K562 (cell line): ENCODE results near the gene DHODH. TPM values are rescaled to one million over a fixed set of nuclear protein-coding genes. Genes with fewer than 3 reads are reported as not detected.

Source experiments
- ADNP ChIP-seq: fragments of 200-800 bp; sonication (Bioruptor generic); IDR thresholded peaks from 2 replicates; pipeline ENCODE4 v1.6.1; 2016; ENCODE audit warnings: missing genetic modification characterization, missing compliant biosample characterization
- E2F6 ChIP-seq, 2 experiments: IDR thresholded peaks; 2 replicates each; pipeline ENCODE4 v1.6.1; 2011; ENCODE audit warnings: borderline replicate concordance in 1 of 2, control low read depth in 1 of 2, low read depth in 1 of 2, low read length in 1 of 2, mild to moderate bottlenecking in 1 of 2, mixed read lengths in 1 of 2, moderate library complexity in 1 of 2; ENCODE audit not compliant: insufficient read depth in 1 of 2, insufficient read length in 1 of 2, poor library complexity in 1 of 2, severe bottlenecking in 1 of 2; ENCODE audit errors: extremely low read depth in 1 of 2
- FOXA3 ChIP-seq, 2 experiments: fragments of 450-650 bp in 1 of 2; sonication (generic) in 1 of 2; formaldehyde crosslinking; IDR thresholded peaks in 1 of 2; conservative IDR thresholded peaks in 1 of 2; 2 replicates each; pipeline versions ENCODE4 v1.4.0 to v1.8.0; 2020 to 2022; ENCODE audit warnings: mild to moderate bottlenecking in 2 of 2, missing genetic modification reagents in 1 of 2
- FOXK2 ChIP-seq, 2 experiments: fragments of 450-650 bp; IDR thresholded peaks in 1 of 2; conservative IDR thresholded peaks in 1 of 2; 2 replicates each; pipeline ENCODE4 v1.6.1; 2016; ENCODE audit warnings: low read depth in 2 of 2, mild to moderate bottlenecking in 1 of 2
- GMEB1 ChIP-seq: fragments of 250-450 bp; sonication (Bioruptor Pico); IDR thresholded peaks from 2 replicates; pipeline ENCODE4 v1.4.0; 2020; ENCODE audit warnings: mild to moderate bottlenecking
- HSF4 ChIP-seq: fragments of 250-450 bp; sonication (Bioruptor Pico); IDR thresholded peaks from 2 replicates; pipeline ENCODE4 v2.1.2; 2022; ENCODE audit warnings: mild to moderate bottlenecking, moderate library complexity, borderline replicate concordance
- KLF16 ChIP-seq: IDR thresholded peaks from 2 replicates; pipeline ENCODE4 v1.6.1; 2016; ENCODE audit warnings: antibody characterized with exemption
- PREB ChIP-seq: sonication (generic); formaldehyde crosslinking; IDR thresholded peaks from 2 replicates; pipeline ENCODE4 v1.8.1; 2023; ENCODE audit warnings: mild to moderate bottlenecking, missing genetic modification reagents
- REST ChIP-seq, 2 experiments: fragments of 450-650 bp; formaldehyde crosslinking in 1 of 2; IDR thresholded peaks; 2 replicates each; pipeline versions ENCODE4 v1.4.0 to v1.6.1; 2014 to 2020; ENCODE audit warnings: mild to moderate bottlenecking in 2 of 2, borderline replicate concordance in 1 of 2, low read depth in 1 of 2
- TOE1 ChIP-seq, 2 experiments: fragments of 450-650 bp in 1 of 2; sonication (generic) in 1 of 2; formaldehyde crosslinking in 1 of 2; IDR thresholded peaks; 2 replicates each; pipeline versions ENCODE4 v1.7.1 to v1.8.0; 2016 to 2022; ENCODE audit warnings: borderline replicate concordance in 2 of 2, mild to moderate bottlenecking in 2 of 2, antibody characterized with exemption in 1 of 2, inconsistent platforms in 1 of 2, low read depth in 1 of 2, missing genetic modification reagents in 1 of 2, moderate library complexity in 1 of 2
- ZNF354B ChIP-seq: fragments of 250-450 bp; sonication (Bioruptor Pico); IDR thresholded peaks from 2 replicates; pipeline ENCODE4 v1.4.0; 2020
- polyA plus RNA-seq, 8 experiments: library from polyadenylated mRNA; depleted of rRNA in 4 of 8; stranded (reverse) in 5 of 8; unstranded in 3 of 8; fragments of >200 nt; fragmentation: Nextera tagmentation in 2 of 8; fragmentation: Illumina TruSeq in 1 of 8; extraction: Ambion mirVana in 2 of 8; extraction: Trizol in 1 of 8; gene quantifications; 2 replicates each; pipeline versions ENCODE4 v1.2.1 to v1.2.3, GENCODE V29; 2011 to 2014; ENCODE audit warnings: inconsistent platforms in 1 of 8, missing spikeins in 1 of 8
- total RNA-seq, 7 experiments: library from RNA; depleted of rRNA in 6 of 7; stranded (reverse); fragments of >200 nt in 6 of 7; fragmentation: Illumina TruSeq in 2 of 7; extraction: Trizol in 2 of 7; gene quantifications; 2 replicates each; pipeline versions ENCODE4 v1.2.1 to v1.2.3, GENCODE V29; 2011 to 2021; ENCODE audit warnings: low replicate concordance in 1 of 7

DHODH gene
- total and polyA plus RNA-seq, 9 of the 15 experiments (the other 6 are each of a cell fraction or from before 2014, with no cell fraction given) = 4.3 to 19.9 (median 12.7) TPM

GRCh38 chr16:71961066-71962039, 47.2 kb upstream of the DHODH start (continued):
- no peak for TF ChIP-seq PREB (CRISPR knock-in tag)
- peak in 1 of 2 experiments; percentile 12 for TF ChIP-seq E2F6 (IDR thresholded peaks at IDR 0.05; ENCODE audit: borderline replicate concordance in 1 of 2, extremely low read depth in 1 of 2, insufficient read depth in 1 of 2, insufficient read length in 1 of 2, low read depth in 1 of 2, low read length in 1 of 2, poor library complexity in 1 of 2, severe bottlenecking in 1 of 2)
- peak; percentile 72; the same call in 1 of the 2 replicates for TF ChIP-seq REST (IDR thresholded peaks at IDR 0.05; ENCODE audit: borderline replicate concordance)
- TF ChIP-seq REST (CRISPR knock-in tag; IDR thresholded peaks at IDR 0.05; ENCODE audit: low read depth) = no peak
- no peak for TF ChIP-seq ZNF354B (CRISPR knock-in tag)
- TF ChIP-seq TOE1 (IDR thresholded peaks at IDR 0.05; ENCODE audit: borderline replicate concordance) = no peak
- no peak for TF ChIP-seq TOE1 (CRISPR knock-in tag; IDR thresholded peaks at IDR 0.05; ENCODE audit: borderline replicate concordance, low read depth)
- TF ChIP-seq HSF4 (CRISPR knock-in tag) = no peak
- peak; percentile 37 to 84; a peak in 3 of 4 replicates for TF ChIP-seq FOXA3 (CRISPR knock-in tag; conservative IDR thresholded peaks at IDR 0.05 in 1 of 2, IDR thresholded peaks at IDR 0.05 in 1 of 2)
- TF ChIP-seq GMEB1 = no peak
- peak; percentile 48 to 66; a peak in 2 of 4 replicates for TF ChIP-seq FOXK2 (conservative IDR thresholded peaks at IDR 0.05 in 1 of 2, IDR thresholded peaks at IDR 0.05 in 1 of 2; ENCODE audit: low read depth in 2 of 2)
- TF ChIP-seq KLF16 = 0 out of 2 replicates have a peak, but pooled peaks have one; percentile 26
- peak; percentile 79 for TF ChIP-seq ADNP
